Activated T-cell treated with anti-CD3 and anti-CD28 coated beads, Interleukin-2, amount 50 U/mL, for 24 hours (primary cell): ENCODE measurements around the gene WNT1.

ENCODE experiments used
- DNase-seq: peaks from one replicate; pipeline ENCODE4 v3.0.0-alpha.2; 2020
- H3K27ac Mint-ChIP-seq: 2 replicates; pipeline ENCODE4 v1.8.0; 2020; ENCODE audit warnings: mild to moderate bottlenecking, mixed read lengths
- H3K27me3 Mint-ChIP-seq: 2 replicates; pipeline ENCODE4 v1.8.0; 2020; ENCODE audit warnings: mixed read lengths
- H3K36me3 Mint-ChIP-seq: 2 replicates; pipeline ENCODE4 v1.8.0; 2020; ENCODE audit warnings: low read depth, mixed read lengths
- H3K4me1 Mint-ChIP-seq: 2 replicates; pipeline ENCODE4 v1.8.0; 2020; ENCODE audit warnings: low read depth, mixed read lengths
- H3K4me3 Mint-ChIP-seq: 2 replicates; pipeline ENCODE4 v1.8.0; 2020; ENCODE audit warnings: mild to moderate bottlenecking, moderate library complexity, mixed read lengths
- H3K9me3 Mint-ChIP-seq: 2 replicates; pipeline ENCODE4 v1.8.0; 2020; ENCODE audit warnings: mixed read lengths

WNT1 gene

GRCh38 chr12:49031573-49032161 lies 53.5 kb downstream of the WNT1 start:
- Mint-ChIP-seq H3K36me3 (peaks cover 95% of the 10 kb centered on the region), H3K4me1 (no peaks in the 10 kb centered on the region), H3K27ac (no peak overlapping the region), H3K4me3 (no peak overlapping the region), H3K27me3 (no peaks in the 10 kb centered on the region), H3K9me3 (no peaks in the 10 kb centered on the region)
- no peak for DNase-seq
